Keratinocyte (primary cell): ENCODE results near the gene ADAM33. TPM values are rescaled to one million over a fixed set of nuclear protein-coding genes. Genes with fewer than 3 reads are reported as not detected.

Source experiments
- DNase-seq: peaks from one replicate; pipeline ENCODE4 v3.0.0-alpha.2; 2011; ENCODE audit warnings: low read depth, missing footprints, low spot score
- FAIRE-seq: peaks from 2 replicates; lab custom pipeline; 2011; peaks lifted over from hg19 to GRCh38; lab: Jason Lieb, UNC
- H2AFZ ChIP-seq: 2 replicates; pipeline ENCODE4 v1.6.0; 2012; ENCODE audit warnings: low read length, control low read depth, inconsistent platforms; ENCODE audit not compliant: control insufficient read depth
- H3K27ac ChIP-seq: 2 replicates; pipeline ENCODE4 v1.5.1; 2011; ENCODE audit warnings: low read length; ENCODE audit not compliant: control insufficient read depth, insufficient read depth
- H3K27me3 ChIP-seq: 3 replicates; pipeline ENCODE4 v1.6.0; 2011; ENCODE audit warnings: low read length; ENCODE audit not compliant: control insufficient read depth, insufficient read depth; ENCODE audit errors: extremely low read depth
- H3K36me3 ChIP-seq, 2 experiments: 2 replicates in 1 of 2; 3 replicates in 1 of 2; pipeline ENCODE4 v1.5.1; 2011; ENCODE audit warnings: low read length in 2 of 2, mild to moderate bottlenecking in 1 of 2; ENCODE audit not compliant: control insufficient read depth in 2 of 2, insufficient read depth in 2 of 2; ENCODE audit errors: extremely low read depth in 1 of 2
- H3K4me1 ChIP-seq: 3 replicates; pipeline ENCODE4 v1.5.1; 2011; ENCODE audit warnings: low read length; ENCODE audit not compliant: control insufficient read depth, insufficient read depth; ENCODE audit errors: extremely low read depth
- H3K4me2 ChIP-seq: 3 replicates; pipeline ENCODE4 v1.6.0; 2011; ENCODE audit warnings: low read depth, low read length; ENCODE audit not compliant: control insufficient read depth, insufficient read depth; ENCODE audit errors: extremely low read depth
- H3K4me3 ChIP-seq, 3 experiments: fragments of 200-600 bp in 1 of 3; sonication (generic) in 1 of 3; 2 replicates in 2 of 3; 3 replicates in 1 of 3; pipeline ENCODE4 v1.5.1; 2011 to 2016; ENCODE audit warnings: low read length in 3 of 3, mild to moderate bottlenecking in 3 of 3, control low read depth in 2 of 3, inconsistent platforms in 1 of 3, low read depth in 1 of 3, mixed read lengths in 1 of 3, mixed run types in 1 of 3, moderate library complexity in 1 of 3; ENCODE audit not compliant: control insufficient read depth in 2 of 3, insufficient read depth in 2 of 3; ENCODE audit errors: extremely low read depth in 1 of 3
- H3K79me2 ChIP-seq: 2 replicates; pipeline ENCODE4 v1.6.0; 2012; ENCODE audit warnings: low read length; ENCODE audit not compliant: control insufficient read depth, insufficient read depth
- H3K9ac ChIP-seq: 3 replicates; pipeline ENCODE4 v1.6.0; 2011; ENCODE audit warnings: low read length; ENCODE audit not compliant: control insufficient read depth, insufficient read depth; ENCODE audit errors: extremely low read depth
- H3K9me1 ChIP-seq: 3 replicates; pipeline ENCODE4 v1.6.0; 2011; ENCODE audit warnings: low read length; ENCODE audit not compliant: control insufficient read depth, insufficient read depth; ENCODE audit errors: extremely low read depth
- H3K9me3 ChIP-seq: 2 replicates; pipeline ENCODE4 v1.5.1; 2012; ENCODE audit warnings: low read depth, low read length; ENCODE audit not compliant: control insufficient read depth
- H4K20me1 ChIP-seq: 3 replicates; pipeline ENCODE4 v1.6.0; 2011; ENCODE audit warnings: low read length; ENCODE audit not compliant: control insufficient read depth, insufficient read depth; ENCODE audit errors: extremely low read depth
- EZH2 ChIP-seq: IDR thresholded peaks from one replicate; pipeline ENCODE4 v1.6.1; 2012; ENCODE audit warnings: inconsistent platforms, mild to moderate bottlenecking, low read length, moderate library complexity
- dilution Hi-C: fragments of 300-500 bp; cut with MboI; formaldehyde crosslinking; loops from one replicate; pipeline ENCODE4 v1.7.0; 2020; ENCODE audit warnings: low sequenced_read_pairs; ENCODE audit not compliant: extremely low pct_ligation_motif_present
- polyA plus RNA-seq, 5 experiments: library from polyadenylated mRNA; depleted of rRNA in 3 of 5; stranded (reverse) in 3 of 5; stranded (forward) in 1 of 5; unstranded in 1 of 5; fragments of >200 nt; gene quantifications; 1 replicate in 1 of 5; 2 replicates in 3 of 5; 3 replicates in 1 of 5; pipeline versions ENCODE4 v1.2.1 to v1.2.3, GENCODE V29; 2011 to 2012; ENCODE audit warnings: missing spikeins in 2 of 5, low read depth in 1 of 5, low replicate concordance in 1 of 5
- TF ChIP-seq, protein P1 (sequence below), 3 experiments: IDR thresholded peaks in 1 of 3; conservative IDR thresholded peaks in 1 of 3; optimal IDR thresholded peaks in 1 of 3; 2 replicates in 2 of 3; 3 replicates in 1 of 3; pipeline versions ENCODE3 to v1.5.1; 2011; ENCODE audit warnings: low read length in 3 of 3, mild to moderate bottlenecking in 3 of 3, moderate library complexity in 2 of 3, control low read depth in 1 of 3, inconsistent platforms in 1 of 3; ENCODE audit not compliant: insufficient read depth in 2 of 3; ENCODE audit errors: extremely low read depth in 1 of 3

Gene ADAM33
- polyA plus RNA-seq, 1 donor (not counting 4 experiments of a cell fraction or from before 2014, with no cell fraction given): not detected

DNA sequence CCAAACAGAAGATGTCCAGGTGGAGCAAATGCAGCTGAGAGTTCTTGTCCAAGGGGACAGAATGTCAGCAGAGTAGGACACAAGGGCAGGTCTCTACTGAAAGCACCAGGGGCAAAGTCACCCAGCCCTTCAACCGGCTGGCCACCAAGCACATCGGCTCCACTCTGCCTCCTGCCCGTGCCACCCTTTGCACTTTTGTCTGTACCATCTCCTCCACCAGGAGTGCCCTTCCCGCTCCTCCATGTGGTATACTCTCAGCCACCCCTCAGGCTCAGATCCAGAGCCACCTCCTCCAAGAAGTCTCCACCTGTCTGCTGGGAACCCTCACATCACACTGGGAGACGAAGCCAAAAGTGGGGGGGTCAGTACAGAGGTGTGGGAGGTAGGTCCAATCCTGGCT lies 46.5 kb upstream of the ADAM33 start:
- dilution Hi-C loops: no loop called here
- Histone ChIP-seq H3K27ac (no peak overlapping the region), H2AFZ (no peak overlapping the region), H3K36me3 (no peaks in the 10 kb centered on the region), H3K4me2 (no peak overlapping the region), H3K9ac (no peak overlapping the region), H3K9me1 (no peaks in the 10 kb centered on the region), H3K79me2 (no peaks in the 10 kb centered on the region), H4K20me1 (no peaks in the 10 kb centered on the region), H3K4me3 (no peak overlapping the region), H3K27me3 (peaks cover 12% of the 10 kb centered on the region), H3K9me3 (no peaks in the 10 kb centered on the region), H3K4me1 (peaks cover 21% of the 10 kb centered on the region)
- TF ChIP-seq, protein P1, sequence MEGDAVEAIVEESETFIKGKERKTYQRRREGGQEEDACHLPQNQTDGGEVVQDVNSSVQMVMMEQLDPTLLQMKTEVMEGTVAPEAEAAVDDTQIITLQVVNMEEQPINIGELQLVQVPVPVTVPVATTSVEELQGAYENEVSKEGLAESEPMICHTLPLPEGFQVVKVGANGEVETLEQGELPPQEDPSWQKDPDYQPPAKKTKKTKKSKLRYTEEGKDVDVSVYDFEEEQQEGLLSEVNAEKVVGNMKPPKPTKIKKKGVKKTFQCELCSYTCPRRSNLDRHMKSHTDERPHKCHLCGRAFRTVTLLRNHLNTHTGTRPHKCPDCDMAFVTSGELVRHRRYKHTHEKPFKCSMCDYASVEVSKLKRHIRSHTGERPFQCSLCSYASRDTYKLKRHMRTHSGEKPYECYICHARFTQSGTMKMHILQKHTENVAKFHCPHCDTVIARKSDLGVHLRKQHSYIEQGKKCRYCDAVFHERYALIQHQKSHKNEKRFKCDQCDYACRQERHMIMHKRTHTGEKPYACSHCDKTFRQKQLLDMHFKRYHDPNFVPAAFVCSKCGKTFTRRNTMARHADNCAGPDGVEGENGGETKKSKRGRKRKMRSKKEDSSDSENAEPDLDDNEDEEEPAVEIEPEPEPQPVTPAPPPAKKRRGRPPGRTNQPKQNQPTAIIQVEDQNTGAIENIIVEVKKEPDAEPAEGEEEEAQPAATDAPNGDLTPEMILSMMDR (optimal IDR thresholded peaks at IDR 0.05 in 1 of 3, IDR thresholded peaks at IDR 0.05 in 1 of 3, conservative IDR thresholded peaks at IDR 0.05 in 1 of 3; ENCODE audit: extremely low read depth in 1 of 3, insufficient read depth in 2 of 3, low read length in 3 of 3): no peak
- TF ChIP-seq EZH2: no peak
- DNase-seq: no peak
- no peak for FAIRE-seq

DNA sequence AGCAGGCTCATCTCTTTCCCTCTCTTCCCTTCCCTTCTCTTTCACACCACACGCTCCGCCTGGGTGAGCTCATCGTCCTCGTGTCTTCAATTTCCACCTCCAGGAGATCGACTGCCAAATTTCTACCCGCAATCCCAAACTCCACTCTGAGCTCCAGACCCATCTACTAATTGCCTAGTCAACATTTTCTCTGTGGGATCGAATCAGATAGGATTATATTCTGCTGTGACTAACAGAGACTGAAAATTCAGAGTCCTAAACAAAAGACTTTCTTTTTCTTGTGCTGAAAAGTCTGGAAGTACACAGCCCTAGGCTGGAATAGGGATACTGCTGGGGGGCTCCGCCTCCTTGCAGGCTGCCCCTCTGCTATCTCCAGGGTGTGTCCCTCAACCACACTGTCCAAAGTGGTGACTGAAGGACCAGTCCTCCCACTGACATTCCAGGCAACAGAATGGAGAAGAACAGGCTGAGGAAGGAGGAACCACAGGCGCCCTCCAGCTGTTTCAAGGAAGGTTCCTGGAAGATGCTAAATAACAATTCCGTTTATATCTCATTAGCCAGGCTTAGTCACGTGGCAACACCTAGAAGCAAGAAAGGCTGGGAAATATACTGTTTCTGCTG lies 45.7 kb upstream of the ADAM33 start:
- Histone ChIP-seq H4K20me1 (no peaks in the 10 kb centered on the region), H3K9ac (peak overlapping the region; percentile 19), H3K9me1 (no peaks in the 10 kb centered on the region), H3K27me3 (peaks cover 4% of the 10 kb centered on the region), H3K4me1 (peaks cover 21% of the 10 kb centered on the region), H2AFZ (peak overlapping the region; percentile 54), H3K36me3 (no peaks in the 10 kb centered on the region), H3K27ac (no peak overlapping the region), H3K4me2 (peak overlapping the region; percentile 76), H3K79me2 (no peaks in the 10 kb centered on the region), H3K4me3 (peak overlapping the region in 2 of 3 experiments; percentile 19 to 25), H3K9me3 (no peaks in the 10 kb centered on the region)
- peak; percentile 78 for FAIRE-seq
- TF ChIP-seq, protein P1 (optimal IDR thresholded peaks at IDR 0.05 in 1 of 3, IDR thresholded peaks at IDR 0.05 in 1 of 3, conservative IDR thresholded peaks at IDR 0.05 in 1 of 3; ENCODE audit: extremely low read depth in 1 of 3, insufficient read depth in 2 of 3, low read length in 3 of 3): no peak
- DNase-seq: no peak
- dilution Hi-C loops: no loop called here
